ENCODE measurements around the gene UBE2M.

GRCh38 chr19:58545286-58546018 is 13.0 kb downstream of the UBE2M start:
- TF ChIP-seq, protein P1, sequence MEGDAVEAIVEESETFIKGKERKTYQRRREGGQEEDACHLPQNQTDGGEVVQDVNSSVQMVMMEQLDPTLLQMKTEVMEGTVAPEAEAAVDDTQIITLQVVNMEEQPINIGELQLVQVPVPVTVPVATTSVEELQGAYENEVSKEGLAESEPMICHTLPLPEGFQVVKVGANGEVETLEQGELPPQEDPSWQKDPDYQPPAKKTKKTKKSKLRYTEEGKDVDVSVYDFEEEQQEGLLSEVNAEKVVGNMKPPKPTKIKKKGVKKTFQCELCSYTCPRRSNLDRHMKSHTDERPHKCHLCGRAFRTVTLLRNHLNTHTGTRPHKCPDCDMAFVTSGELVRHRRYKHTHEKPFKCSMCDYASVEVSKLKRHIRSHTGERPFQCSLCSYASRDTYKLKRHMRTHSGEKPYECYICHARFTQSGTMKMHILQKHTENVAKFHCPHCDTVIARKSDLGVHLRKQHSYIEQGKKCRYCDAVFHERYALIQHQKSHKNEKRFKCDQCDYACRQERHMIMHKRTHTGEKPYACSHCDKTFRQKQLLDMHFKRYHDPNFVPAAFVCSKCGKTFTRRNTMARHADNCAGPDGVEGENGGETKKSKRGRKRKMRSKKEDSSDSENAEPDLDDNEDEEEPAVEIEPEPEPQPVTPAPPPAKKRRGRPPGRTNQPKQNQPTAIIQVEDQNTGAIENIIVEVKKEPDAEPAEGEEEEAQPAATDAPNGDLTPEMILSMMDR (IDR thresholded peaks at IDR 0.05), result no peak
- no peak for TF ChIP-seq POLR2A (IDR thresholded peaks at IDR 0.05)
- TF ChIP-seq POLR2AphosphoS5 (IDR thresholded peaks at IDR 0.05), result no peak
